Memory B cell (primary cell): Measurements from ENCODE around the gene CSNK1A1L.
A peak's percentile ranks its signal among the peaks of the same experiment; 100 is the strongest.
"Not testable (repeated sequence)": the region's sequence is repeated elsewhere in the genome, so short reads cannot be mapped to it uniquely, and the experiment has no call there.

Experiments used
- ATAC-seq: fragments of 150-1000 bp; cut with Tn5 transposase; 2 replicates; pipeline ENCODE4 v1.10.0; 2021; ENCODE audit warnings: low read depth, mild to moderate bottlenecking, moderate library complexity
- DNase-seq, 2 donors: peaks; one replicate each; pipeline ENCODE4 v3.0.0; 2022; ENCODE audit warnings: low spot score in 2 of 2
- H3K27ac Mint-ChIP-seq: one replicate; pipeline ENCODE4 v1.8.0; 2022; ENCODE audit warnings: mild to moderate bottlenecking, moderate library complexity, mixed read lengths
- H3K27me3 Mint-ChIP-seq: one replicate; pipeline ENCODE4 v1.8.0; 2022; ENCODE audit warnings: mixed read lengths
- H3K36me3 Mint-ChIP-seq: one replicate; pipeline ENCODE4 v1.8.0; 2022; ENCODE audit warnings: mild to moderate bottlenecking, mixed read lengths
- H3K4me1 Mint-ChIP-seq: one replicate; pipeline ENCODE4 v1.8.0; 2022; ENCODE audit warnings: mixed read lengths
- H3K4me3 Mint-ChIP-seq: one replicate; pipeline ENCODE4 v1.8.0; 2022; ENCODE audit warnings: mild to moderate bottlenecking, moderate library complexity, mixed read lengths
- H3K9me3 Mint-ChIP-seq: one replicate; pipeline ENCODE4 v1.8.0; 2022; ENCODE audit warnings: mixed read lengths

CSNK1A1L gene

GRCh38 chr13:37065890-37066526 is 39.5 kb downstream of the CSNK1A1L start:
- no peaks in the 10 kb centered on the region for H3K36me3 Mint-ChIP-seq
- no peaks in the 10 kb centered on the region for H3K9me3 Mint-ChIP-seq
- H3K4me3 Mint-ChIP-seq = no peak overlapping the region
- H3K4me1 Mint-ChIP-seq = peaks cover 5% of the 10 kb centered on the region
- DNase-seq (no peak), ATAC-seq (no peak)
- H3K27ac Mint-ChIP-seq = no peak overlapping the region
- H3K27me3 Mint-ChIP-seq = peaks cover 7% of the 10 kb centered on the region

DNA sequence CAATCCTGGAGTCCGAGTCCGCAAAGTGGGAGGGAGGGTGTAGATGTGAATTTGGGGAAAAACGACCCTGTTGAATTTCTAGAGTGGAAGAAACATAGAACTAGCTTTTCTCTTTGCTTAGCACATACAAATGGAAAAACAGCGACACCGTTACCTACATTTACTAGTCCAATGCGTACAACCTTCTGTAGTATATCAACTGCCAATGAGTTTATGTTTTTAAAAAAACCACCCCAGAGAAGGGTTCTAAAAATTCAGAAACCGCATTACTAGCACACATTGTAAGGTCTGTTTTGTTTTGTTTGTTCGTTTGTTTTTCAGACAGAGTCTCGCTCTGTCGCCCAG is 45.6 kb downstream of the CSNK1A1L start:
- peak overlapping the region; percentile 97 for H3K27ac Mint-ChIP-seq
- peak overlapping the region; percentile 94 for H3K4me3 Mint-ChIP-seq
- ATAC-seq (peak; percentile 23), DNase-seq (no peak)
- H3K36me3 Mint-ChIP-seq = peaks cover 5% of the 10 kb centered on the region
- peaks cover 8% of the 10 kb centered on the region for H3K4me1 Mint-ChIP-seq
- H3K9me3 Mint-ChIP-seq = no peaks in the 10 kb centered on the region
- peaks cover 2% of the 10 kb centered on the region for H3K27me3 Mint-ChIP-seq

DNA sequence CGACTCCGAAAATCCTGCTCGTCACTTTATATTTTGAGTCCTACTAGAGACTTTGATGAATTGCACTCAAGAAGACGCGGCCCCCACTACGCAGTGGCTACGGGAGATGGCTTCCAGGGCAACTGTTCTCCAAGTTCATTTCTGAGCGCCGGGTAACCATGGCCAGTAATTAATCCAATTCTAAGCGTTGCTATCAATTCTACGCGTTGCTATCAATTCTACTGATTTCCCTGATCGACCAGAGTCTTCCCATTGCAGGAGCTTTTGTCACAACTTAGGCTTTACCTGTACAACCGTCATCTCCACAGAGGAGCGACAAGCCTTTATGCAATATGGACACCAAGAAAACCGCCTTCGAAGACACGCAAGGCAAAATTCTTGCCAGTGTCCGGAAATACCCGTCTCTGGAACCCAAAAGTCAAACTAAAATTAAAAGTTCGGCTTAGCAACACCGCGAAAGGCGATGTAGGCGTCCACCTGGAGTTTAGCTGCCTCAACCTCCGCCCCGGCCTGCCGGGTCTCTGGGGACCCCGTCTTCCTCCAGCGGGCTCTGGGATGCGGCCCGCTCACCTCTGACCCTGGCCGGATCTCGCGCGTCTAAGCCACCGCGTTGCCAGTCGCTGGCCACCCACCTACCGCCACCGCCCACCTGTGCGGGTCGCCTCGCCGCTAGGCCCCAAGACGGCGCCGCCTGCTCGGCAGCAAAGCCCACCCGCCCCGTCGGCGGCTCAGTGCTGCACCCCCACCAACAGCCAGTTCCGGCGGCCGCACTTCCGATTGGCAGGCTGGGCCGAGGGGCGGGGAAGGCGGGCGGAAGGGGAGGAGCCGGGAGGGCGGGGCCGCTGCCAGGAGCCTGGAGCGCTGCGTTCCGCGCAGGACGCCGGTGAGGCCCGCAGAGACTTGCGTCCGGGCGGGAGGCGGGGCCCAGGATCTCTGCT is 46.3 kb downstream of the CSNK1A1L start, which contains the start of gene SUPT20H:
TSS of gene SUPT20H (minus strand) at position 779 of the 938 bp plus-strand sequence. CDS start 8,198 bp downstream, outside the sequence.
- H3K27ac Mint-ChIP-seq = peak within 1 kb of the TSS; percentile 97
- H3K4me3 Mint-ChIP-seq = peak within 1 kb of the TSS; percentile 94
- peak; percentile 88 to 90 for DNase-seq
- H3K4me1 Mint-ChIP-seq = peaks cover 10% of the 10 kb centered on the region
- H3K27me3 Mint-ChIP-seq = no peaks in the 10 kb centered on the region
- H3K36me3 Mint-ChIP-seq = peaks cover 5% of the 10 kb centered on the region
- H3K9me3 Mint-ChIP-seq = no peaks in the 10 kb centered on the region
- peak; percentile 96 for ATAC-seq

GRCh38 chr13:37056228-37056627 is 49.2 kb downstream of the CSNK1A1L start:
- not testable (repeated sequence) for H3K4me3 Mint-ChIP-seq, H3K27me3 Mint-ChIP-seq, H3K27ac Mint-ChIP-seq, DNase-seq, ATAC-seq, H3K9me3 Mint-ChIP-seq
- Mint-ChIP-seq H3K4me1 (peaks cover 17% of the 10 kb centered on the region), H3K36me3 (peaks cover 12% of the 10 kb centered on the region)
